ENCODE data around the gene BARX2. TPM values are rescaled to one million over a fixed set of nuclear protein-coding genes. Genes with fewer than 3 reads are reported as not detected.

Gene BARX2
- total and polyA plus RNA-seq, 2 donors (not counting 3 experiments of a cell fraction or from before 2014, with no cell fraction given), result not detected

DNA sequence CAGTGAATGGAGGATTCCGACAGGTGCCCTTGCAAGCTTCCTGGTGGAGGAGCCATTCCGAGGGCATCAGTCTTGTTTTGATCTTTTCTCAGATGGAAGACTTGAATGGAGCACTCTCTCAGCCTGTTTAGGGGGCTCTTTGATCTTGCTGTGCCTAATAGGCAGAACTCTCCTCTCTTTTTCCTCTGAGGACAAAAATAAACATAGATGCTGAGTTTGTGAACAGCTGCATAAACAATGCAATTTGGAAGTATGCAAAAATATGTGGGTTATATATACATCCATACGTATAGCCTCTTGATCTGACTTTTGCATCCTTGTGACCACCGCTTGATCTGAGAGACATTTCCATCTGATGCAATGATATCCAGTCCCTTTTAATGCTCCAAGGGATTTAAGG lies 29.1 kb downstream of the BARX2 start:
- H4K20me1 ChIP-seq (replicated peaks; ENCODE audit: control insufficient read depth, extremely low read depth, insufficient read depth, low read length), result no peaks in the 10 kb centered on the region
- ChIA-PET POLR2A (no interaction called here), CTCF (no interaction called here)
- no peaks in the 10 kb centered on the region for H3K27me3 ChIP-seq (ENCODE audit: control insufficient read depth in 2 of 2, insufficient read depth in 2 of 2, low read length in 2 of 2)
- dilution Hi-C loops (cut with MboI; ENCODE audit: extremely low pct_ligation_motif_present, low sequenced_read_pairs) (no loop called here), intact Hi-C loops (cut with micrococcal nuclease) (no loop called here)
- FAIRE-seq, result no peak
- no peaks in the 10 kb centered on the region for H3K9me3 ChIP-seq (replicated peaks; ENCODE audit: control insufficient read depth, insufficient read depth, low read length)
- H3K9ac ChIP-seq (replicated peaks; ENCODE audit: extremely low read depth, insufficient read depth, low read length), result no peak overlapping the region
- no peak overlapping the region for H3K4me2 ChIP-seq (ENCODE audit: insufficient read depth, low read length)
- no peak for DNase-seq (ENCODE audit: low read depth, low spot score)
- no peaks in the 10 kb centered on the region for H3K79me2 ChIP-seq (ENCODE audit: control insufficient read depth, insufficient read depth, low read length)
- no TSS peak for BruUV-seq (replicated peaks)
- no peaks in the 10 kb centered on the region for H3K36me3 ChIP-seq (ENCODE audit: control insufficient read depth in 2 of 2, extremely low read depth in 1 of 2, insufficient read depth in 2 of 2, low read length in 2 of 2)
- H3K9me1 ChIP-seq (replicated peaks; ENCODE audit: control insufficient read depth, extremely low read depth, insufficient read depth, low read length), result no peaks in the 10 kb centered on the region
- TF ChIP-seq FOS (IDR thresholded peaks at IDR 0.05; ENCODE audit: borderline replicate concordance, insufficient read depth, low read length) (no peak), MYC (IDR thresholded peaks at IDR 0.05; ENCODE audit: low read depth, low read length) (no peak)
- H3K4me3 ChIP-seq (replicated peaks in 1 of 3; ENCODE audit: insufficient read depth in 1 of 3, low read depth in 1 of 3, low read length in 3 of 3), result no peak overlapping the region
- no peak overlapping the region for H2AFZ ChIP-seq (ENCODE audit: low read depth, low read length)
- no peak overlapping the region for H3K27ac ChIP-seq (ENCODE audit: insufficient read depth, low read depth, low read length)
- no peaks in the 10 kb centered on the region for H3K4me1 ChIP-seq (ENCODE audit: control insufficient read depth, extremely low read depth, insufficient read depth, low read length)

- no TSS peak for BruUV-seq (replicated peaks)
- H3K27ac ChIP-seq (ENCODE audit: insufficient read depth, low read depth, low read length), result no peak overlapping the region
- ChIA-PET CTCF (no interaction called here), POLR2A (no interaction called here)
- no peaks in the 10 kb centered on the region for H3K9me3 ChIP-seq (replicated peaks; ENCODE audit: control insufficient read depth, insufficient read depth, low read length)
- no peak overlapping the region for H3K4me2 ChIP-seq (ENCODE audit: insufficient read depth, low read length)
- TF ChIP-seq EZH2 (IDR thresholded peaks at IDR 0.05; ENCODE audit: borderline replicate concordance, low read depth, low read length, severe bottlenecking) (no peak), POLR2AphosphoS5 (IDR thresholded peaks at IDR 0.05; ENCODE audit: insufficient read depth, low read depth, low read length) (no peak), MAX (IDR thresholded peaks at IDR 0.05; ENCODE audit: insufficient read depth, insufficient read length) (no peak), JUN (IDR thresholded peaks at IDR 0.05; ENCODE audit: borderline replicate concordance, insufficient read depth, insufficient read length, low read depth) (no peak), MYC (IDR thresholded peaks at IDR 0.05; ENCODE audit: low read depth, low read length) (no peak), GATA2 (IDR thresholded peaks at IDR 0.05; ENCODE audit: insufficient read depth, insufficient read length, low read depth, low read length) (no peak), FOS (IDR thresholded peaks at IDR 0.05; ENCODE audit: borderline replicate concordance, insufficient read depth, low read length) (no peak), CTCF (IDR thresholded peaks at IDR 0.05; ENCODE audit: extremely low read depth in 1 of 2, insufficient read depth in 1 of 2, low read depth in 1 of 2, low read length in 2 of 2) (no peak), POLR2A (IDR thresholded peaks at IDR 0.05; ENCODE audit: low read depth, low read length) (no peak)
- no peak overlapping the region for H3K4me3 ChIP-seq (replicated peaks in 1 of 3; ENCODE audit: insufficient read depth in 1 of 3, low read depth in 1 of 3, low read length in 3 of 3)
- no peak overlapping the region for H3K9ac ChIP-seq (replicated peaks; ENCODE audit: extremely low read depth, insufficient read depth, low read length)
- dilution Hi-C loops (cut with MboI; ENCODE audit: extremely low pct_ligation_motif_present, low sequenced_read_pairs) (no loop called here), intact Hi-C loops (cut with micrococcal nuclease) (no loop called here)
- H3K9me1 ChIP-seq (replicated peaks; ENCODE audit: control insufficient read depth, extremely low read depth, insufficient read depth, low read length), result no peaks in the 10 kb centered on the region
- FAIRE-seq, result no peak
- H3K27me3 ChIP-seq (ENCODE audit: control insufficient read depth in 2 of 2, insufficient read depth in 2 of 2, low read length in 2 of 2), result no peaks in the 10 kb centered on the region
- no peaks in the 10 kb centered on the region for H4K20me1 ChIP-seq (replicated peaks; ENCODE audit: control insufficient read depth, extremely low read depth, insufficient read depth, low read length)
- H2AFZ ChIP-seq (ENCODE audit: low read depth, low read length), result no peak overlapping the region
- no peaks in the 10 kb centered on the region for H3K4me1 ChIP-seq (ENCODE audit: control insufficient read depth, extremely low read depth, insufficient read depth, low read length)
- no peaks in the 10 kb centered on the region for H3K36me3 ChIP-seq (ENCODE audit: control insufficient read depth in 2 of 2, extremely low read depth in 1 of 2, insufficient read depth in 2 of 2, low read length in 2 of 2)
- no peaks in the 10 kb centered on the region for H3K79me2 ChIP-seq (ENCODE audit: control insufficient read depth, insufficient read depth, low read length)
- no peak for DNase-seq (ENCODE audit: low read depth, low spot score)
These were observed 33.3 kb downstream of the BARX2 start for GRCh38 chr11:129408865-129409444.

All from endothelial cell of umbilical vein (primary cell).